SK-N-SH (cell line): ENCODE results near the gene NFKBIE. TPM values are rescaled to one million over a fixed set of nuclear protein-coding genes. Genes with fewer than 3 reads are reported as not detected.

Experiments used
- CTCF ChIA-PET: fragments of 300-600, 350-600 bp; formaldehyde crosslinking; extraction: SDS; loops from one replicate; lab custom pipeline; 2021; lab: Yijun Ruan, JAX
- POLR2A ChIA-PET: fragments of 350-600 bp; sonication (Branson Sonifier 250); formaldehyde crosslinking; extraction: SDS; loops from one replicate; lab custom pipeline; 2020; ENCODE audit warnings: antibody characterized with exemption, inconsistent platforms; lab: Yijun Ruan, JAX
- DNase-seq: peaks from one replicate; pipeline ENCODE4 v3.0.0; 2012
- H2AFZ ChIP-seq: fragments of 200-600 bp; sonication (generic); 2 replicates; pipeline ENCODE4 v1.8.1; 2016; ENCODE audit warnings: antibody characterized with exemption, mild to moderate bottlenecking, low read depth
- H3F3A ChIP-seq: fragments of 200-600 bp; sonication (generic); replicated peaks from 2 replicates; pipeline ENCODE3; 2016; ENCODE audit warnings: antibody characterized with exemption, mild to moderate bottlenecking; ENCODE audit not compliant: insufficient read depth
- H3K27ac ChIP-seq, 2 experiments: fragments of 200-500 bp in 1 of 2; fragments of 200-600 bp in 1 of 2; sonication (Bioruptor generic) in 1 of 2; sonication (generic), shearing (Covaris generic) in 1 of 2; 2 replicates each; pipeline versions ENCODE4 v1.5.1 to v1.6.1; 2014 to 2016; ENCODE audit warnings: low read depth in 2 of 2, inconsistent platforms in 1 of 2, low read length in 1 of 2, mild to moderate bottlenecking in 1 of 2, mixed read lengths in 1 of 2
- H3K27me3 ChIP-seq: fragments of 200-600 bp; sonication (generic), shearing (Covaris generic); 2 replicates; pipeline ENCODE4 v1.6.1; 2016; ENCODE audit warnings: mixed run types; ENCODE audit not compliant: insufficient read depth
- H3K36me3 ChIP-seq, 2 experiments: fragments of 200-500 bp in 1 of 2; fragments of 200-600 bp in 1 of 2; sonication (Bioruptor generic) in 1 of 2; sonication (generic) in 1 of 2; replicated peaks in 1 of 2; 2 replicates each; pipeline versions ENCODE3 to v1.5.1; 2014 to 2016; ENCODE audit warnings: low read length in 1 of 2, mild to moderate bottlenecking in 1 of 2; ENCODE audit not compliant: insufficient read depth in 2 of 2, control insufficient read depth in 1 of 2
- H3K4me1 ChIP-seq, 2 experiments: fragments of 200-500 bp in 1 of 2; fragments of 200-600 bp in 1 of 2; sonication (Bioruptor generic) in 1 of 2; sonication (generic), shearing (Covaris generic) in 1 of 2; 2 replicates each; pipeline versions ENCODE4 v1.5.1 to v1.6.1; 2014 to 2016; ENCODE audit warnings: low read depth in 1 of 2, low read length in 1 of 2, mixed run types in 1 of 2; ENCODE audit not compliant: insufficient read depth in 2 of 2, control insufficient read depth in 1 of 2
- H3K4me2 ChIP-seq: fragments of 200-600 bp; sonication (generic), shearing (Covaris generic); 2 replicates; pipeline ENCODE4 v1.6.1; 2017; ENCODE audit warnings: mixed run types
- H3K4me3 ChIP-seq, 2 experiments: fragments of 200-500 bp in 1 of 2; fragments of 200-600 bp in 1 of 2; sonication (Bioruptor generic) in 1 of 2; sonication (generic), shearing (Covaris generic) in 1 of 2; 2 replicates each; pipeline versions ENCODE4 v1.5.1 to v1.8.1; 2014 to 2016; ENCODE audit warnings: low read depth in 2 of 2, inconsistent platforms in 1 of 2, low read length in 1 of 2, mild to moderate bottlenecking in 1 of 2, mixed read lengths in 1 of 2, moderate library complexity in 1 of 2
- H3K79me2 ChIP-seq: fragments of 200-600 bp; sonication (generic); 2 replicates; pipeline ENCODE4 v1.8.1; 2017; ENCODE audit warnings: mild to moderate bottlenecking; ENCODE audit not compliant: insufficient read depth
- H3K9ac ChIP-seq: fragments of 200-600 bp; sonication (generic); 2 replicates; pipeline ENCODE4 v1.6.1; 2017; ENCODE audit warnings: mixed run types
- H3K9me2 ChIP-seq: fragments of 200-600 bp; sonication (generic); 2 replicates; pipeline ENCODE4 v1.6.1; 2017; ENCODE audit warnings: mixed run types
- H3K9me3 ChIP-seq: fragments of 200-600 bp; sonication (generic); 2 replicates; pipeline ENCODE4 v1.6.1; 2017; ENCODE audit warnings: mixed run types, mild to moderate bottlenecking, moderate library complexity
- H4K20me1 ChIP-seq: fragments of 200-600 bp; sonication (generic); 2 replicates; pipeline ENCODE4 v1.6.1; 2017; ENCODE audit warnings: mild to moderate bottlenecking, mixed run types; ENCODE audit not compliant: insufficient read depth
- CTCF ChIP-seq: fragments of 200-600 bp; sonication (generic); IDR thresholded peaks from 2 replicates; pipeline ENCODE4 v1.6.1; 2017; ENCODE audit warnings: antibody characterized with exemption, mild to moderate bottlenecking, moderate library complexity
- ELF1 ChIP-seq: IDR thresholded peaks from 2 replicates; pipeline ENCODE4 v1.4.0; 2012
- EP300 ChIP-seq, 2 experiments: IDR thresholded peaks; 2 replicates each; pipeline versions ENCODE4 v1.4.0 to v1.6.1; 2012; ENCODE audit warnings: borderline replicate concordance in 1 of 2, low read depth in 1 of 2, low read length in 1 of 2
- FOXM1 ChIP-seq: IDR thresholded peaks from 2 replicates; pipeline ENCODE4 v1.4.0; 2012; ENCODE audit warnings: low read depth, mild to moderate bottlenecking
- GABPA ChIP-seq: IDR thresholded peaks from 2 replicates; pipeline ENCODE4 v1.4.0; 2012; ENCODE audit warnings: low read depth, mild to moderate bottlenecking
- JUND ChIP-seq: IDR thresholded peaks from 2 replicates; pipeline ENCODE4 v1.4.0; 2012
- MEF2A ChIP-seq: IDR thresholded peaks from 2 replicates; pipeline ENCODE4 v1.4.0; 2012; ENCODE audit warnings: low read depth, borderline replicate concordance
- MXI1 ChIP-seq: IDR thresholded peaks from 2 replicates; pipeline ENCODE4 v1.6.1; 2012; ENCODE audit warnings: mild to moderate bottlenecking, low read depth, low read length, improper control_type of control experiment
- PBX3 ChIP-seq: IDR thresholded peaks from 2 replicates; pipeline ENCODE4; 2012
- POLR2AphosphoS5 ChIP-seq: IDR thresholded peaks from 2 replicates; pipeline ENCODE4 v1.6.1; 2012; ENCODE audit warnings: low read depth, low read length
- RXRA ChIP-seq: IDR thresholded peaks from 2 replicates; pipeline ENCODE4 v1.4.0; 2012; ENCODE audit warnings: low read depth, mild to moderate bottlenecking, borderline replicate concordance
- SIN3A ChIP-seq: IDR thresholded peaks from 2 replicates; pipeline ENCODE4 v1.6.1; 2012; ENCODE audit warnings: low read depth, mild to moderate bottlenecking, low read length, moderate library complexity, borderline replicate concordance
- TAF1 ChIP-seq: IDR thresholded peaks from 2 replicates; pipeline ENCODE4 v1.6.1; 2012; ENCODE audit warnings: low read depth, mild to moderate bottlenecking, low read length, moderate library complexity, borderline replicate concordance
- USF1 ChIP-seq: IDR thresholded peaks from 2 replicates; pipeline ENCODE4 v1.4.0; 2012; ENCODE audit warnings: low read depth, borderline replicate concordance
- USF2 ChIP-seq: fragments of 150-350 bp; IDR thresholded peaks from 2 replicates; pipeline ENCODE4 v1.6.1; 2017; ENCODE audit warnings: antibody characterized with exemption, low read length, low read depth, borderline replicate concordance
- ZBTB33 ChIP-seq: IDR thresholded peaks from 2 replicates; pipeline ENCODE4 v1.4.0; 2012; ENCODE audit warnings: low read depth, borderline replicate concordance
- WGBS: methylation state at CpG from one replicate; pipeline ENCODE4 v1.1.6; 2017; ENCODE audit warnings: low lambda C conversion rate; 5-methylcytosine and 5-hydroxymethylcytosine counted together
- polyA plus RNA-seq, 3 experiments: library from polyadenylated mRNA; depleted of rRNA; stranded (reverse); fragments of >200 nt; gene quantifications; 2 replicates each; pipeline ENCODE4 v1.2.3, GENCODE V29; 2012

NFKBIE gene
- polyA plus RNA-seq, 1 of the 3 experiments (the other 2 are of a cell fraction) = 5.8 TPM

- no peak for TF ChIP-seq USF2
Observed at GRCh38 chr6:44258921-44259320, 6.4 kb downstream of the NFKBIE start (continued).

GRCh38 chr6:44258325-44258863 lies 7.0 kb downstream of the NFKBIE start:
- no peaks in the 10 kb centered on the region for H3K27me3 ChIP-seq
- H2AFZ ChIP-seq = no peak overlapping the region
- no peak for DNase-seq
- H3K4me3 ChIP-seq = no peak overlapping the region
- CTCF ChIA-PET = interaction anchor here (0.7 to 7.1 kb wide), 8 partner anchors 8 to 134 kb away, joined by 3 to 90 read pairs (median 18); partner anchors contain the start of genes AARS2, HSP90AB1 and NFKBIE
- H3K9ac ChIP-seq = no peak overlapping the region
- TF ChIP-seq ZBTB33 (no peak), MEF2A (no peak), USF1 (no peak), EP300 (IDR thresholded peaks at IDR 0.05; ENCODE audit: borderline replicate concordance in 1 of 2, low read depth in 1 of 2, low read length in 1 of 2) (no peak), RXRA (no peak), MXI1 (no peak), FOXM1 (no peak), PBX3 (no peak), CTCF (no peak), ELF1 (no peak), GABPA (no peak), JUND (no peak), USF2 (no peak), SIN3A (no peak), POLR2AphosphoS5 (no peak), TAF1 (no peak)
- H3F3A ChIP-seq = peaks cover 31% of the 10 kb centered on the region
- H3K4me1 ChIP-seq = peaks cover 3 to 43% of the 10 kb centered on the region in 2 experiments; a peak in 1 of 4 replicates
- no peak overlapping the region for H3K4me2 ChIP-seq
- POLR2A ChIA-PET = no interaction called here
- 84% methylated on average over 5 of the region's 9 CpGs for WGBS
- no peaks in the 10 kb centered on the region for H3K9me2 ChIP-seq
- no peak overlapping the region for H3K27ac ChIP-seq
- H3K36me3 ChIP-seq = peaks cover 13 to 34% of the 10 kb centered on the region in 2 experiments
- no peaks in the 10 kb centered on the region for H3K9me3 ChIP-seq
- peaks cover 38% of the 10 kb centered on the region for H3K79me2 ChIP-seq
- H4K20me1 ChIP-seq = peaks cover 33% of the 10 kb centered on the region
